CD4-positive, alpha-beta T cell (primary cell): Measurements from ENCODE around the gene FKBP2. TPM values are rescaled to one million over a fixed set of nuclear protein-coding genes. Genes with fewer than 3 reads are reported as not detected.
A peak's percentile ranks its signal among the peaks of the same experiment; 100 is the strongest.

ENCODE experiments used
- ATAC-seq: fragments of 200-7000 bp; cut with Tn5 transposase; one replicate; pipeline ENCODE4 v1.10.0; 2022; ENCODE audit warnings: mild to moderate bottlenecking; ENCODE audit not compliant: poor library complexity
- CTCF ChIA-PET: fragments of 350-600 bp; sonication (Branson Sonifier 250); formaldehyde crosslinking; loops from one replicate; lab custom pipeline; 2021; ENCODE audit warnings: antibody characterized with exemption, inconsistent platforms; lab: Charles Lee
- POLR2A ChIA-PET: fragments of 350-600 bp; sonication (Branson Sonifier 250); formaldehyde crosslinking; loops from one replicate; lab custom pipeline; 2021; ENCODE audit warnings: antibody characterized with exemption, inconsistent platforms; lab: Charles Lee
- DNase-seq, 14 experiments: peaks; one replicate each; pipeline ENCODE4 v3.0.0-alpha.2; 2013 to 2020; ENCODE audit warnings: mixed read lengths in 2 of 14
- H3K27ac ChIP-seq, 2 donors: one replicate each; pipeline versions ENCODE4 v1.5.1 to v1.7.0; 2013; ENCODE audit warnings: low read length in 2 of 2, low read depth in 1 of 2, mild to moderate bottlenecking in 1 of 2
- H3K27me3 ChIP-seq, 2 experiments: 1 replicate in 1 of 2; 2 replicates in 1 of 2; pipeline versions ENCODE4 v1.6.1 to v1.7.0; 2013; ENCODE audit warnings: low read length in 2 of 2, control low read depth in 1 of 2, mild to moderate bottlenecking in 1 of 2, moderate library complexity in 1 of 2; ENCODE audit not compliant: insufficient read depth in 2 of 2, control insufficient read depth in 1 of 2
- H3K36me3 ChIP-seq: one replicate; pipeline ENCODE4 v1.6.1; 2013; ENCODE audit warnings: low read length, control low read depth; ENCODE audit not compliant: insufficient read depth
- H3K4me1 ChIP-seq: one replicate; pipeline ENCODE4 v1.6.1; 2013; ENCODE audit warnings: low read length, control low read depth; ENCODE audit not compliant: insufficient read depth
- H3K4me3 ChIP-seq: one replicate; pipeline ENCODE4 v1.5.1; 2013; ENCODE audit warnings: mild to moderate bottlenecking, low read length, moderate library complexity
- H3K9me3 ChIP-seq, 2 experiments: 1 replicate in 1 of 2; 2 replicates in 1 of 2; pipeline versions ENCODE4 v1.6.1 to v1.7.0; 2013; ENCODE audit warnings: low read length in 2 of 2, mild to moderate bottlenecking in 2 of 2, control low read depth in 1 of 2, moderate library complexity in 1 of 2; ENCODE audit not compliant: control insufficient read depth in 1 of 2, insufficient read depth in 1 of 2
- H3K27ac Mint-ChIP-seq: one replicate; pipeline ENCODE4 v1.8.0; 2020; ENCODE audit warnings: mixed read lengths
- H3K27me3 Mint-ChIP-seq: one replicate; pipeline ENCODE4 v1.8.0; 2021; ENCODE audit warnings: mixed read lengths
- H3K36me3 Mint-ChIP-seq: one replicate; pipeline ENCODE4 v1.8.0; 2021; ENCODE audit warnings: low read depth, mixed read lengths
- H3K4me1 Mint-ChIP-seq: one replicate; pipeline ENCODE4 v1.8.0; 2021; ENCODE audit warnings: low read depth, mixed read lengths
- H3K4me3 Mint-ChIP-seq: one replicate; pipeline ENCODE4 v1.8.0; 2020; ENCODE audit warnings: mild to moderate bottlenecking, mixed read lengths
- H3K9me3 Mint-ChIP-seq: one replicate; pipeline ENCODE4 v1.8.0; 2020; ENCODE audit warnings: mixed read lengths
- CTCF ChIP-seq: fragments of 200-600 bp; IDR thresholded peaks from one replicate; pipeline ENCODE4 v1.8.0; 2022; ENCODE audit warnings: antibody characterized with exemption, mild to moderate bottlenecking
- intact Hi-C, 2 experiments: fragments of 100-400 bp; cut with DNase I in 1 of 2; cut with micrococcal nuclease in 1 of 2; formaldehyde crosslinking; loops; one replicate each; pipeline versions ENCODE4 v1.15.1 to v1.9.0; 2023 to 2025; cut with DNase I, micrococcal nuclease
- polyA plus RNA-seq, 2 donors: library from polyadenylated mRNA; unstranded; fragments of 120-200 nt; gene quantifications; one replicate each; pipeline ENCODE4 v1.2.1, GENCODE V29; 2013
- total RNA-seq, 174 experiments: library from RNA in 2 of 174; stranded (reverse) in 2 of 174; gene quantifications; one replicate each; pipeline ENCODE4 v1.2.3 and lab custom pipeline; 2021 to 2026

Gene FKBP2
- total RNA-seq, result 10 to 100 TPM; 11.2 to 14.6 TPM
- polyA plus RNA-seq (2013, experiment 1 of 2), result 51.0 TPM
- 40.6 TPM for polyA plus RNA-seq (2013, experiment 2 of 2)
- total RNA-seq (lab: John Stamatoyannopoulos, UW), result 0 to 1.7 (median 0.49) reads per million in 172 experiments

GRCh38 chr11:64240435-64241240 is at the start of gene FKBP2:
FKBP2 (plus strand) TSS chr11:64241095; CDS start chr11:64242388, 1,293 bp downstream.
- Histone ChIP-seq H3K36me3 (peaks cover 22% of the 10 kb centered on the region), H3K27me3 (no peaks in the 10 kb centered on the region), H3K27ac (peak within 1 kb of the TSS; percentile 97 to 100), H3K4me1 (peaks cover 59% of the 10 kb centered on the region), H3K4me3 (peak within 1 kb of the TSS; percentile 80), H3K9me3 (no peaks in the 10 kb centered on the region)
- H3K9me3 Mint-ChIP-seq, result no peaks in the 10 kb centered on the region
- TF ChIP-seq CTCF, result no peak
- H3K4me3 Mint-ChIP-seq, result peak within 1 kb of the TSS; percentile 98
- no peaks in the 10 kb centered on the region for H3K27me3 Mint-ChIP-seq
- intact Hi-C loops, result loop anchor here (1.0 to 5.0 kb wide), 7 partner anchors 10 to 64 kb away; partner anchors contain the start of genes DNAJC4 (in 2 of the 2), FERMT3 (in 2 of the 2), GPR137 (in 2 of the 2) and BAD (in 1 of the 2)
- POLR2A ChIA-PET, result interaction anchor here (0.6 to 5.5 kb wide), 22 partner anchors 9 to 1588 kb away, joined by 3 to 69 read pairs (median 5); partner anchors contain the start of genes BAD, CCDC88B, DNAJC4 and FERMT3
- DNase-seq, result peak; percentile 92 to 100 (median 97)
- H3K27ac Mint-ChIP-seq, result peak within 1 kb of the TSS; percentile 100
- CTCF ChIA-PET, result interaction anchor here (0.9 to 1.9 kb wide), 7 partner anchors 9 to 102 kb away, joined by 3 to 10 read pairs (median 4); partner anchors contain the start of genes NUDT22, PLCB3 and TRPT1
- H3K36me3 Mint-ChIP-seq, result peaks cover 32% of the 10 kb centered on the region
- peaks cover 40% of the 10 kb centered on the region for H3K4me1 Mint-ChIP-seq
- peak; percentile 66 for ATAC-seq

- Mint-ChIP-seq H3K4me3 (no peak overlapping the region), H3K4me1 (peaks cover 25% of the 10 kb centered on the region), H3K27ac (no peak overlapping the region), H3K27me3 (no peaks in the 10 kb centered on the region), H3K36me3 (peaks cover 60% of the 10 kb centered on the region), H3K9me3 (no peaks in the 10 kb centered on the region)
- Histone ChIP-seq H3K27me3 (no peaks in the 10 kb centered on the region), H3K4me3 (no peak overlapping the region), H3K36me3 (peaks cover 63% of the 10 kb centered on the region), H3K4me1 (peaks cover 30% of the 10 kb centered on the region), H3K9me3 (no peaks in the 10 kb centered on the region), H3K27ac (no peak overlapping the region)
- no peak for DNase-seq
- no peak for ATAC-seq
- CTCF ChIA-PET, result interaction anchor here (1.0 kb wide), 1 partner anchor 14 kb away, joined by 3 read pairs; the partner anchor contains the start of gene FERMT3
- no peak for TF ChIP-seq CTCF
- POLR2A ChIA-PET, result interaction anchor here (1.7 kb wide), 1 partner anchor 12 kb away, joined by 4 read pairs; no protein-coding TSS in a partner anchor
- intact Hi-C loops, result no loop called here
These were observed 48.5 kb upstream of the FKBP2 start for GRCh38 chr11:64192434-64192833.

- peaks cover 10% of the 10 kb centered on the region for H3K4me1 Mint-ChIP-seq
- TF ChIP-seq CTCF, result no peak
- no peaks in the 10 kb centered on the region for H3K9me3 Mint-ChIP-seq
- ChIA-PET CTCF (interaction anchor here (1.2 kb wide), 1 partner anchor 55 kb away, joined by 4 read pairs; no protein-coding TSS in a partner anchor), POLR2A (no interaction called here)
- no peak overlapping the region for H3K27ac Mint-ChIP-seq
- H3K36me3 ChIP-seq, result peaks cover 87% of the 10 kb centered on the region
- DNase-seq (no peak), ATAC-seq (no peak)
- no peak overlapping the region for H3K27ac ChIP-seq
- H3K36me3 Mint-ChIP-seq, result peaks cover 86% of the 10 kb centered on the region
- H3K9me3 ChIP-seq, result no peaks in the 10 kb centered on the region
- intact Hi-C loops, result no loop called here
- H3K4me3 ChIP-seq, result no peak overlapping the region
- no peaks in the 10 kb centered on the region for H3K27me3 Mint-ChIP-seq
- H3K4me3 Mint-ChIP-seq, result no peak overlapping the region
- no peaks in the 10 kb centered on the region for H3K27me3 ChIP-seq
- H3K4me1 ChIP-seq, result peaks cover 10% of the 10 kb centered on the region
These were observed 44.3 kb upstream of the FKBP2 start for GRCh38 chr11:64196626-64197025.
